Prostate gland (tissue), 2 donors: Measurements from ENCODE around the gene FNDC10.

ENCODE experiments used
- POLR2A ChIP-seq: fragments of 450-650 bp; IDR thresholded peaks from one replicate; pipeline ENCODE4 v1.6.1; 2016; ENCODE audit warnings: antibody characterized with exemption, mild to moderate bottlenecking
- POLR2AphosphoS5 ChIP-seq: sonication (generic); formaldehyde crosslinking; IDR thresholded peaks from one replicate; pipeline ENCODE4 v1.6.1; 2017; ENCODE audit warnings: antibody characterized with exemption
- TF ChIP-seq, protein P1 (sequence below), 4 experiments: fragments of 200-600 bp in 2 of 4; fragments of 450-650 bp in 2 of 4; sonication (generic) in 2 of 4; IDR thresholded peaks; 1 replicate in 3 of 4; 2 replicates in 1 of 4; pipeline ENCODE4 v1.5.1; 2016 to 2019; ENCODE audit warnings: antibody characterized with exemption in 4 of 4, mild to moderate bottlenecking in 2 of 4, moderate library complexity in 2 of 4

DNA sequence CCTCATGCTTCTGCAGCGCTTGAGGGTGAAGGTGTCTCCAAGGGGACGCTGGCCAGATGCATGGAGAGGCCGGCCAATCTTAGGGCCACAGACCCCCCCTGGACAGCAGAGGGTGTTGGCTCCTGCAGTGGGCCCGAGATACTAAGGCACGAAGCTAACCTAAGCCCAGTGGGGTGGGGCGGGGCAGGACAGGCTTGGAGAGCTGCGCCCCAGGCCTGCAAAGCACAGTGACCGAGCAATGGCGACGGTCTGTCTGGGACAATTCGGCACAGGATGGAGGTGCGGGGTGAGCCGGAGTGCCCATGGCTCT is 1.3 kb downstream of the FNDC10 start:
- TF ChIP-seq, protein P1, sequence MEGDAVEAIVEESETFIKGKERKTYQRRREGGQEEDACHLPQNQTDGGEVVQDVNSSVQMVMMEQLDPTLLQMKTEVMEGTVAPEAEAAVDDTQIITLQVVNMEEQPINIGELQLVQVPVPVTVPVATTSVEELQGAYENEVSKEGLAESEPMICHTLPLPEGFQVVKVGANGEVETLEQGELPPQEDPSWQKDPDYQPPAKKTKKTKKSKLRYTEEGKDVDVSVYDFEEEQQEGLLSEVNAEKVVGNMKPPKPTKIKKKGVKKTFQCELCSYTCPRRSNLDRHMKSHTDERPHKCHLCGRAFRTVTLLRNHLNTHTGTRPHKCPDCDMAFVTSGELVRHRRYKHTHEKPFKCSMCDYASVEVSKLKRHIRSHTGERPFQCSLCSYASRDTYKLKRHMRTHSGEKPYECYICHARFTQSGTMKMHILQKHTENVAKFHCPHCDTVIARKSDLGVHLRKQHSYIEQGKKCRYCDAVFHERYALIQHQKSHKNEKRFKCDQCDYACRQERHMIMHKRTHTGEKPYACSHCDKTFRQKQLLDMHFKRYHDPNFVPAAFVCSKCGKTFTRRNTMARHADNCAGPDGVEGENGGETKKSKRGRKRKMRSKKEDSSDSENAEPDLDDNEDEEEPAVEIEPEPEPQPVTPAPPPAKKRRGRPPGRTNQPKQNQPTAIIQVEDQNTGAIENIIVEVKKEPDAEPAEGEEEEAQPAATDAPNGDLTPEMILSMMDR (IDR thresholded peaks at IDR 0.05) = no peak
- no peak for TF ChIP-seq POLR2AphosphoS5
- no peak for TF ChIP-seq POLR2A
